ENCODE data around the gene NKX1-2.

Gene NKX1-2

GRCh38 chr10:124491105-124491504 is 41.3 kb upstream of the NKX1-2 start:
- 97% methylated on average over 9 of the region's 9 CpGs for WGBS
- H3K27me3 ChIP-seq (ENCODE audit: insufficient read depth, low read length): no peaks in the 10 kb centered on the region
- peaks cover 10% of the 10 kb centered on the region for H3K4me1 ChIP-seq (ENCODE audit: insufficient read depth, low read length)
- H3K9me3 ChIP-seq (ENCODE audit: insufficient read depth, low read depth, low read length): 0 out of 2 replicates have a peak, but pooled peaks cover 8% of the 10 kb centered on the region
- no peak overlapping the region for H3K27ac ChIP-seq (ENCODE audit: low read depth, low read length)
- H3K9ac ChIP-seq (ENCODE audit: low read depth, low read length): no peak overlapping the region
- peaks cover 23% of the 10 kb centered on the region for H3K36me3 ChIP-seq (ENCODE audit: insufficient read depth, low read length)
- H3K4me3 ChIP-seq (ENCODE audit: low read length): no peak overlapping the region

- no peaks in the 10 kb centered on the region for H3K27me3 ChIP-seq (ENCODE audit: insufficient read depth, low read length)
- H3K4me1 ChIP-seq (ENCODE audit: insufficient read depth, low read length): peaks cover 4% of the 10 kb centered on the region; the same call in 1 of the 2 replicates
- 93% methylated on average over 6 of the region's 6 CpGs for WGBS
These were observed 36.8 kb upstream of the NKX1-2 start for GRCh38 chr10:124486635-124487034.

GRCh38 chr10:124484661-124485060 is 34.8 kb upstream of the NKX1-2 start:
- Histone ChIP-seq H3K4me3 (ENCODE audit: low read length) (no peak overlapping the region), H3K27ac (ENCODE audit: low read depth, low read length) (no peak overlapping the region), H3K27me3 (ENCODE audit: insufficient read depth, low read length) (no peaks in the 10 kb centered on the region), H3K36me3 (ENCODE audit: insufficient read depth, low read length) (peaks cover 10% of the 10 kb centered on the region), H3K9me3 (ENCODE audit: insufficient read depth, low read depth, low read length) (0 out of 2 replicates have a peak, but pooled peaks cover 8% of the 10 kb centered on the region), H3K4me1 (ENCODE audit: insufficient read depth, low read length) (peaks cover 10% of the 10 kb centered on the region; the same call in 1 of the 2 replicates), H3K9ac (ENCODE audit: low read depth, low read length) (no peak overlapping the region)
- 94% methylated on average over 2 of the region's 2 CpGs for WGBS

More at GRCh38 chr10:124486635-124487034, 36.8 kb upstream of the NKX1-2 start:
- H3K4me3 ChIP-seq (ENCODE audit: low read length): no peak overlapping the region
- 0 out of 2 replicates have a peak, but pooled peaks cover 8% of the 10 kb centered on the region for H3K9me3 ChIP-seq (ENCODE audit: insufficient read depth, low read depth, low read length)
- H3K36me3 ChIP-seq (ENCODE audit: insufficient read depth, low read length): peaks cover 23% of the 10 kb centered on the region
- no peak overlapping the region for H3K27ac ChIP-seq (ENCODE audit: low read depth, low read length)
- H3K9ac ChIP-seq (ENCODE audit: low read depth, low read length): no peak overlapping the region

- 92% methylated on average over 17 of the region's 17 CpGs for WGBS
- Histone ChIP-seq H3K9me3 (ENCODE audit: insufficient read depth, low read depth, low read length) (0 out of 2 replicates have a peak, but pooled peaks cover 8% of the 10 kb centered on the region), H3K4me1 (ENCODE audit: insufficient read depth, low read length) (peaks cover 10% of the 10 kb centered on the region; the same call in 1 of the 2 replicates), H3K4me3 (ENCODE audit: low read length) (no peak overlapping the region), H3K27ac (ENCODE audit: low read depth, low read length) (no peak overlapping the region), H3K9ac (ENCODE audit: low read depth, low read length) (no peak overlapping the region), H3K36me3 (ENCODE audit: insufficient read depth, low read length) (peaks cover 10% of the 10 kb centered on the region), H3K27me3 (ENCODE audit: insufficient read depth, low read length) (no peaks in the 10 kb centered on the region)
These were observed 34.2 kb upstream of the NKX1-2 start for GRCh38 chr10:124484031-124484430.

GRCh38 chr10:124482876-124483275 is 33.0 kb upstream of the NKX1-2 start:
- no peaks in the 10 kb centered on the region for H3K27me3 ChIP-seq (ENCODE audit: insufficient read depth, low read length)
- peaks cover 10% of the 10 kb centered on the region; the same call in 1 of the 2 replicates for H3K4me1 ChIP-seq (ENCODE audit: insufficient read depth, low read length)
- 93% methylated on average over 12 of the region's 12 CpGs for WGBS
- 0 out of 2 replicates have a peak, but pooled peaks cover 8% of the 10 kb centered on the region for H3K9me3 ChIP-seq (ENCODE audit: insufficient read depth, low read depth, low read length)
- H3K4me3 ChIP-seq (ENCODE audit: low read length): no peak overlapping the region
- no peak overlapping the region for H3K9ac ChIP-seq (ENCODE audit: low read depth, low read length)
- no peak overlapping the region for H3K27ac ChIP-seq (ENCODE audit: low read depth, low read length)
- peaks cover 4% of the 10 kb centered on the region for H3K36me3 ChIP-seq (ENCODE audit: insufficient read depth, low read length)

GRCh38 chr10:124482236-124482800 is 32.5 kb upstream of the NKX1-2 start:
- Histone ChIP-seq H3K4me3 (ENCODE audit: low read length) (no peak overlapping the region), H3K4me1 (ENCODE audit: insufficient read depth, low read length) (peaks cover 15% of the 10 kb centered on the region), H3K36me3 (ENCODE audit: insufficient read depth, low read length) (peaks cover 4% of the 10 kb centered on the region), H3K9me3 (ENCODE audit: insufficient read depth, low read depth, low read length) (0 out of 2 replicates have a peak, but pooled peaks cover 8% of the 10 kb centered on the region), H3K27me3 (ENCODE audit: insufficient read depth, low read length) (no peaks in the 10 kb centered on the region), H3K27ac (ENCODE audit: low read depth, low read length) (no peak overlapping the region), H3K9ac (ENCODE audit: low read depth, low read length) (no peak overlapping the region)
- 93% methylated on average over 10 of the region's 10 CpGs for WGBS

GRCh38 chr10:124481717-124482116 is 31.9 kb upstream of the NKX1-2 start:
- Histone ChIP-seq H3K4me1 (ENCODE audit: insufficient read depth, low read length) (peaks cover 18% of the 10 kb centered on the region), H3K4me3 (ENCODE audit: low read length) (no peak overlapping the region), H3K9me3 (ENCODE audit: insufficient read depth, low read depth, low read length) (0 out of 2 replicates have a peak, but pooled peaks cover 3% of the 10 kb centered on the region), H3K27ac (ENCODE audit: low read depth, low read length) (no peak overlapping the region), H3K9ac (ENCODE audit: low read depth, low read length) (no peak overlapping the region), H3K36me3 (ENCODE audit: insufficient read depth, low read length) (peaks cover 4% of the 10 kb centered on the region), H3K27me3 (ENCODE audit: insufficient read depth, low read length) (no peaks in the 10 kb centered on the region)
- WGBS: 84% methylated on average over 6 of the region's 6 CpGs

GRCh38 chr10:124480860-124481259 is 31.0 kb upstream of the NKX1-2 start:
- Histone ChIP-seq H3K4me1 (ENCODE audit: insufficient read depth, low read length) (peaks cover 18% of the 10 kb centered on the region), H3K27me3 (ENCODE audit: insufficient read depth, low read length) (no peaks in the 10 kb centered on the region), H3K9ac (ENCODE audit: low read depth, low read length) (no peak overlapping the region), H3K36me3 (ENCODE audit: insufficient read depth, low read length) (no peaks in the 10 kb centered on the region), H3K27ac (ENCODE audit: low read depth, low read length) (no peak overlapping the region), H3K9me3 (ENCODE audit: insufficient read depth, low read depth, low read length) (no peaks in the 10 kb centered on the region), H3K4me3 (ENCODE audit: low read length) (no peak overlapping the region)
- 64% methylated on average over 5 of the region's 5 CpGs for WGBS

GRCh38 chr10:124478515-124478914 is 28.7 kb upstream of the NKX1-2 start:
- Histone ChIP-seq H3K9ac (ENCODE audit: low read depth, low read length) (no peak overlapping the region), H3K4me3 (ENCODE audit: low read length) (no peak overlapping the region), H3K9me3 (ENCODE audit: insufficient read depth, low read depth, low read length) (no peaks in the 10 kb centered on the region), H3K27ac (ENCODE audit: low read depth, low read length) (no peak overlapping the region), H3K4me1 (ENCODE audit: insufficient read depth, low read length) (peaks cover 18% of the 10 kb centered on the region), H3K36me3 (ENCODE audit: insufficient read depth, low read length) (no peaks in the 10 kb centered on the region), H3K27me3 (ENCODE audit: insufficient read depth, low read length) (no peaks in the 10 kb centered on the region)
- 88% methylated on average over 14 of the region's 14 CpGs for WGBS

GRCh38 chr10:124477614-124478363 is 28.0 kb upstream of the NKX1-2 start:
- H3K4me3 ChIP-seq (ENCODE audit: low read length): no peak overlapping the region
- 79% methylated on average over 11 of the region's 11 CpGs for WGBS
- no peaks in the 10 kb centered on the region for H3K9me3 ChIP-seq (ENCODE audit: insufficient read depth, low read depth, low read length)
- no peaks in the 10 kb centered on the region for H3K27me3 ChIP-seq (ENCODE audit: insufficient read depth, low read length)
- H3K4me1 ChIP-seq (ENCODE audit: insufficient read depth, low read length): peaks cover 18% of the 10 kb centered on the region
- H3K27ac ChIP-seq (ENCODE audit: low read depth, low read length): no peak overlapping the region
- no peaks in the 10 kb centered on the region for H3K36me3 ChIP-seq (ENCODE audit: insufficient read depth, low read length)
- no peak overlapping the region for H3K9ac ChIP-seq (ENCODE audit: low read depth, low read length)

GRCh38 chr10:124476043-124476725 is 26.3 kb upstream of the NKX1-2 start:
- Histone ChIP-seq H3K9ac (ENCODE audit: low read depth, low read length) (no peak overlapping the region), H3K36me3 (ENCODE audit: insufficient read depth, low read length) (no peaks in the 10 kb centered on the region), H3K4me1 (ENCODE audit: insufficient read depth, low read length) (peaks cover 13% of the 10 kb centered on the region), H3K9me3 (ENCODE audit: insufficient read depth, low read depth, low read length) (no peaks in the 10 kb centered on the region), H3K4me3 (ENCODE audit: low read length) (no peak overlapping the region), H3K27me3 (ENCODE audit: insufficient read depth, low read length) (no peaks in the 10 kb centered on the region), H3K27ac (ENCODE audit: low read depth, low read length) (no peak overlapping the region)
- WGBS: 97% methylated on average over 23 of the region's 23 CpGs

Measured in HUES64 (cell line).